Stimulated activated CD8-positive, alpha-beta memory T cell treated with anti-CD3 and anti-CD28 coated beads, Interleukin-4, amount 100 ng/mL, for 48 hours (primary cell): ENCODE data around the gene GCFC2.
"Not testable (repeated sequence)": the region's sequence is repeated elsewhere in the genome, so short reads cannot be mapped to it uniquely, and the experiment has no call there.

Experiments
- DNase-seq: peaks from one replicate; pipeline ENCODE4 v3.0.0-alpha.2; 2020

The GCFC2 gene

DNA sequence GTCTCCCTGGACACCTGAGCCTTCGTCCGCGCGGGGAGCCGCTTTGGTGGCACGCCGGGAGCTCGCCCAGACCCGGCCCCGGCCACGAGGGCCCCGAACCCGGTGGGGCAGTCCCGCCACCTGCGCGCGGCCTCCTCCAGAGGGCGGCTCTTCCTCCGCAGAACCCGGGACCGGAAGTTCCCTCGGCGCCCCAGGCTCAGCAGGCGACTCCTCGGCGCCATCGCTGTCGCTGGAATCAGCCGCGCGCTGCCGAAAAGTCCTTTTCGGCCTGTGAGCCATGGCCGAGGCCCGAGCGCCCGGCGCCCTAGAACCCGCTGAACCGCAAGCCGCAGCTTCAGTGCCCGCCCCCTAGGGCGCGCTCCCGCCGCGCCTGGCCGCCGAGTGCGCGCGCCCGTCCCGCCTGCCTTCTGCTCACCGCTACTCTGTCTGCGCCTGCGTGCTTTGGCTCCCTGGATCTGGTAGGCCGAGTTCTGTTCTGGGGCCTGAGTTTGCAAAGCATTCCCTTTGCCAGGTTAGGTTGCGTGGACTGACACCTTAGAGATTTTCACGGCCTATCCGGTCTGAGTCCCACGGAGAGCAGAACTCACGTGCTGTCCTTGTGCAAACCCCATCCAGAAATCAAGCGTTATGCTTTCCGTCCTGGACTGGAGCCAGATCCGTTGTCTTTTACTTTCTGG is at the start of gene GCFC2:
GCFC2 (minus strand) TSS at position 339 of the 677 bp plus-strand sequence; CDS start at position 279, 60 bp downstream.
- peak; percentile 90 for DNase-seq

DNA sequence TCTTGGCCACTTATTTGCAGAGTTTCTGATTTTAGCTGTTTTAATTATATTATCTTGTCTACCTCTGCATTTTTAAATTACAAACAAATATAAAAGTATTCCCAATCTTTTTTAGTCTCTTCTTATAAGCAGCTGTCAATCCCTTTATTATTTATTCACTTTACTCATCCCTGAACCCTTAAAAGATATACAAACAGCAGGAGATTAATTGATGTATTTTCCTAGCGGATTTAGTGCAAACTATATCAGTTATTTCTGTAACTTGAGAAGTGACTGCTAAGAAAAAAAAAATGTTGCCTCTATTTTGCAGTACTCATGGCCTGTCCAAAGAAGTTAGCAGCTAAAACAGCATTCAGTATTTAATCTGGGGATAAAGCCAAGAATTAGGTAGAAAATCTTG is 42.1 kb upstream of the GCFC2 start:
- DNase-seq: no peak

DNA sequence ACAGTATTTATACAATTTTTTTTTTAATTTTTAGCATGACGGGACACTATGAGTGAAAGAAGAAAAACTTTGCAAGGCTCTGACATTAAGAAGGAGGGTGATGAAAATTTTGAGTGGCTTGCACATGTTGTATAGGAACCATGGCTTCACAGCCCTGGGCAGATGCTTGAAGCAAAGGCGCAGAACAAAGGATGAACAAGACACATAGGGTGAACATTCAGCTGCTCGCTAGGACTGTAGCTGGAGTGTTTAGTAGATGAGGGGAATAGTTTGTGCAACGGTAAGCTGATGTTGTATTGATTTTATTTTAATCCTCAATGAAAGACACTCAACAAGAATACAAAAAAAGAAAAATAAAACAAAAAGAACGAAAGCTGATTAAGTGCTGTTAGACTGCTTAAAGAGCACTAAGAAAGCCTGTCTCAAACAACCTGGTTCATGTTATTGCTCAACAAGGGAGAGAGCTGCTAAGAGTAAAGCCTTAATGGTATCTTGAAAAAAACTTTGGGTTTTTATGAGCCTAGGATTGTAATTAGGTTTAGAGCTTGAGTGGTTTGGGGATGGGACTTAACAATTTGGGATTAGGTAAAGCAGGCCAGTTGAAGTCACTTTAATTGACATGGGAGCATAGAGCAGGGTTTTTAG is 41.2 kb upstream of the GCFC2 start:
- no peak for DNase-seq

DNA sequence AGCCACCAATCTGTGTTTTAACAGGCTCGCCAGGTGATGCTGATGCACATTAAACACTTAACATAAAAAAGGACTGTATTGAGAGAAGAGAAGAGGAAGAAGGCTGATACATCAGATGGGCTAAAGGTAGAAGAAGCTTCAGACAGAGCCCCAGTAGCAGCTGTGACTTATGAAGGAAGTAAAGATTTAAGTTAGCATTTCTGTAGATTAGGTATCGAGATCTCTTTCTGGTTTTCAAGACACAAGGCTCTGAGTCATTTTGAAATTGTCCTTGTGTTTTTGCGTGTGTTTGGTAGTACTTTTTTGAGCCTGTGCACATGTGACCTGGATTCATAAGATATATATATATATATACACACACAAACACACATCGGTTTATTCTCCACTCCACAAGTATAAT is 40.6 kb upstream of the GCFC2 start:
- no peak for DNase-seq

DNA sequence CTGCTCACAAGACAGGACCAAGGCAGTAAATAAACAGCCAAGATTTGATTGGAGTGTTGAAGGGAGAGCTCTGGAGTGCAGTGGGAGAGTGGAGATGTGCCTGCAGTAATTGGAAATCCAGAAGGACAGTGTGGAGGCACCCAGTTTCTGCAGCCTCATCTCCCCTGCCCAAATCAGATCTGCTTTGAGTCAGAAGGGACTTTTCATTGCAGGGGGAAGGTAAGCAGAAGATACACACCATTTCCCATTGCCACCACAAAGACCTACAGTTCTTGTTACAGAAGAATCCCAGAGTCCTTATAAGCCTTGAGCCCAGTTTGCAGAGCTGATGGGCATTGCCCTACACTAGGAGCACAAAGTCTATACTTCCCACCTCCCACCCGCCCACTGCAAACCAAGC is 27.2 kb upstream of the GCFC2 start:
- DNase-seq: no peak

DNA sequence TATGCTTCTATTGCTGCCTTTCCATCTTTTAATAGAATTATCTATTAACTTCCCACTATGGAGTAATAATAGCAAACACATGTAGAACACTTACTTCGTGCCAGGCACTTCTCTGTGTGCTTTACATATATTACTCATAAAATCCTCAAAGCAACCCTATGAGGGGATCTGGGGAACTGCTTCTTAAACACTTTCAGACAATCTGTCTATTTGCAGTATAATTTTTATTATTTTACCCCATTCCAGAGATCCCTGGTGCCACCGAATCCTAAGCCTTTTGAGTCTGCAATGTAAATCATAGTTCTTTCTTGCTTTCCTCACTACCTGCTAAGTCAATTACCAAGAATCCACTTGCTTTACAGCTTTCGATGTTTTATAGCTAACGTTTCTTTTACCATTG is 25.6 kb upstream of the GCFC2 start:
- DNase-seq: no peak

DNA sequence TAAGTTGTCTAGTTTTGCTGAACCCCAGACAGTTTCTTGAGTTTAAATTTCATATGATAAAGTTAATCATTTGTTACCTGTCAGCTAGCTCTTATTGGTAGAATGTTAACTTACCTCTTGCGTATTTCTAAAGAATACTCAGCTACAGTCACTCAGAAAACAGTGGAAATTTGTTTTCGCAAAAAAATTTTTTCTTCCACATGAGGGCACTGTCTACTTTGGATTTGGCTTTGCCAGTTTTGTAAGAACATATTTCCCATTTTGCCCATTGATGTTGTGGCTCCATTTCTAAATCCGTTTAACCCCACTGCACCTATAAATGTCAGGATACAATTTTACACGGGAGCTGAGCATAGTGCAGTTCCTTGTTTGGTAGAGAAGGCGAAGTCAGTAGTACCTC is 19.1 kb upstream of the GCFC2 start:
- no peak for DNase-seq

DNA sequence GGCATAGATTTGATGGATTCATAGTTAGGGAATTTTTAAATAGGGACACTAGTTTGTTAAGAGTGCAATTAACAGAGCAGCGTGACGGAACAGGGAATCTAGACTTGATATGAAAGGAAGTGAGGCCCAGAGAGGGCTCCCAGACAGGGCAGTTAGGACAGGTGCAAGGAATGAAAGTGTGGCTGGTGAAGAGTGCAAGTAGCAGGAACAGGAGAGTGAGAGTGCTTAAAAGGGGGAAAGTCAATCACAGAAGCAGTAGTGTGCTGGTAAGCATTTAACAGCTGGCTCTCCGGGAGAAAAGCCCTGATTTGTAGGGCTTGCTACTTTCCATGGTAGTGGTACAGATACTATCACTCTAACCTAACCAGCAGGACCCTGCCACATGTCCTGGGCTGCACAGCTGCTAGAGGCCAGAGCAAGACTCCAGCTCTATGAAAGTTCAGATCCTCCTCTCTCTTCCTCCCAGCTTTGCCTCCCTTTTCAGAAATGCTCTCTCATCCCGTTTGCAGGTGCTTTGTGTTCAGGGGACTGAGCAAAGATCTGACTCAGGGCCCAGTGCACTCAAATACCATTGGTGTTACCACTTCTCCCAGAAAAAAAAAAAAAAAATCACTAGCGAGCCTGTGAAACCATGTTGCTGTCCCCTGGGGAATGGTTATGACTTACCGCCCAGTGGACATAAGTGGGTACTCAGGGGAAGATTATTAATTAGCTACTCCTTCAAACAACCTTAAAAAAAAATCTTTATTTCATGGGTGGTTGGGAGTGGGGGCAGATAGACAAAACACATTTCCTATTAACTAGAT is 18.1 kb upstream of the GCFC2 start:
- DNase-seq: no peak

DNA sequence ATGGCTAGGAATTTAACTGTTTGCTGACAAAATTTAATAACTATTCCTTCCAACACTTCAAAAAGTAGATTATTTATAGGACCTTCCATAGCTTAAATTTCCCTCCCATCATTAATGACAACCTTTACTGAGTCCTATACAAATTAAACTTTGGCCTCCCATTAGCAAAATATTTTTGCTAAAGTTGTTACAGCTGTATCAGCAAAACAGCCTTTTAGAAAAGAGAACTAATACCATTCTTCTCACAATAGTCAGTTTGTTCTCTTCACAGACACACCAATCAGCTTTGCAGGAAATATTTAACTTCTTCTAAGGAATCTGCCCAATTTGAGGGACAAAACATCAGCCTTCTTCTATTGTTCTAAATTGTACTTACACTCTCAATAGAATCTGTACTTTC is 12.0 kb upstream of the GCFC2 start:
- no peak for DNase-seq

DNA sequence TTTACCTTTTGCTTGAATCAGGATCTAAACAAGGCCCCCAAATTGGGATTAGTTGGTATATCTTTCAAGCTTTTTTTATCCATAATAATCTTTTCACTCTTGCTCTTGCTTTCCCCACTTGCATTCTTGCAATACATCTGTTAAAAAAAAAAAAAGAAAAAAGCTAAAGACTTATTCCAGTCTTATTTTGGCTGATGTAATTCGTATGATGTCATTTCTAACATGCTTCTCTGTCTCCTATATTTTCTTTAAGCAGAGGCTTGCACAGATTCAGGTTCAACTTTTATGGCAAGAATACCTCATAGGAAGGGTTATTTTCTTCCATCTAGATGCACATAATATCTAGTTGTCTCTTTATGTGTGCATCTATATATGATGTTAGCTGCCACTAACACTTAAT is 9.8 kb upstream of the GCFC2 start:
- no peak for DNase-seq

DNA sequence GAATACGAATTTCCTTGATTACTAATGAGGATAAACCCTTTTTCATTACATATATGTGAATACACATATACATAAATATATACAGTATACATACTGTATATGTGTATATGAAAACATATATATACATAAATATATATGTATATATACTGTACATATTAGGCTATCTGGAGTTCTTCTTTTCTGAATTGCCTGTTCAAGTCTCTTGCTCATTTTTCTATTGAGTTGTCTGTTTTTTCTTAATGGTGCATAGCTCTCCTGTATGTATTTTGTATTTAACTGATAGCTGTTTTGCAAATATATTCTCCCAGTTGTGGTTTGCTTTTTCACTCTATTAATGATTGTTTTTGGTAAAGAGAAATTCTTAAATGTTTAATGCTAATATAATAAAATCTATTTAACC is 8.9 kb upstream of the GCFC2 start:
- DNase-seq: no peak

DNA sequence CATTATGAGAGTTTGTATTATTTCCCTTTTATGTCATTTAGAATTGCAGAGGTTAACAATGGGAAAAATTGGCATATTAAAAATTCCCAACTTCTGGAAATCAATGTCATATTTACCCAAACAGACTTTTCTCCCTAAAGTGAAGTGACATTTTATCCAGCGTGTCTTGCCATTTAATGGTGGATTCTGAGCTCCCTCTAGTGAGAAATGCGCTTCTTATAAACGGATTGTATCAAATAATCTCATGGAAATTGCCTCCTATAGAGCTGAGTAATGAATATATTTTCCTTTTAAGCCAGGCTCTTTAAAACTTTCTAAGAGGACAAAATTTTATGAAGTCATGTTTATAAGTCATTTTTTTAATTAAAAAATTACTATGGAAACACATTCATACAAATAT is 5.7 kb upstream of the GCFC2 start:
- DNase-seq: no peak

DNA sequence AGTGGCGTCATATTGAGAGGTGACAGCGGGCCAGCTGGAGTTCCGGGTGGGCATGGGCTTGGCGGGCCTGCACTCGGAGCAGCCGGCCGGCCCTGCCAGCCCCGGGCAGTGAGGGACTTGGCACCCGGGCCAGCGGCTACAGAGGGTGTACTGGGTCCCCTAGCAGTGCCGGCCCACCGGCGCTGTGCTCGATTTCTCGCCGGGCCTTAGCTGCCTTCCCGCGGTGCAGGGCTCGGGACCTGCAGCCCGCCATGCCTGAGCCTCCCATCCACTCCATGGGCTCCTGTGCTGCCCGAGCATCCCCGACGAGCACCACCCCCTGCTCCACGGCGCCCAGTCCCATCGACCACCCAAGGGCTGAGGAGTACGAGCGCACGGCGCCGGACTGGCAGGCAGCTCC is 875 bp upstream of the GCFC2 start:
- DNase-seq: not testable (repeated sequence)

DNA sequence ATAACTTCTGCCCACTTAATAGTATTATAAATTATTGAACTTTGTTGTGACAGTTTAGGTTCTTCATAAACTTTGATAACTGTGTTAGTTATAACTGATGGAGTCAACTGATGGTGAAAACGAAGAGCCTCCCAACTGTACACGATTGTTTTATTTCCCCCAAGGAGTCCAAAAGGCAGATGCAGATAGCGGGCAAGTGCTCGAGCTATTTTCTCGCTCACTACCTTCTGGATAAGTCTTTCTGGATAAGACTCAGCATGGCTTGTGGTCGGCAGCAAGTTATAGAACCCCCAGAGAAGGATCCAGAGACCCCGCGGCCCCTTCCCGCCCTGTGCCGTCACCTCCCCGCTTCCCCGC is 517 bp downstream of the GCFC2 start:
- DNase-seq: no peak

DNA sequence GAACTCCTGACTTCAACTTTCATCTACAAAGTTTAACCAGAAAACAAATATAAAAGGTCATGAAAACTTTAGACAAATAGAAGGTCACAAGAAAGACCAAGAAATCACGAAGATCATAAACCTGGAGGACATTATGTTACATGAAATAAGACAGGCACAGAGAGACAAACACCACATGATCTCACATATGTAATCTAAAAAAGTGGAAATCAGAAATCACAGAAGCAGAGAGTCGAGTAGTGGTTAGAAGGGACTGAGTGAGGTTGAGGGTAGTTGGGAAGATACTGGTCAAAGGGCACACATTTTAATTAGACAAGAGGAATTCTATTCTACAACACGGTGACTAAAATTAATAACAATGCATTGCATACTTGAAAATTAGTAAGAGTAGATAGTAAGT is 1.4 kb downstream of the GCFC2 start:
- no peak for DNase-seq

DNA sequence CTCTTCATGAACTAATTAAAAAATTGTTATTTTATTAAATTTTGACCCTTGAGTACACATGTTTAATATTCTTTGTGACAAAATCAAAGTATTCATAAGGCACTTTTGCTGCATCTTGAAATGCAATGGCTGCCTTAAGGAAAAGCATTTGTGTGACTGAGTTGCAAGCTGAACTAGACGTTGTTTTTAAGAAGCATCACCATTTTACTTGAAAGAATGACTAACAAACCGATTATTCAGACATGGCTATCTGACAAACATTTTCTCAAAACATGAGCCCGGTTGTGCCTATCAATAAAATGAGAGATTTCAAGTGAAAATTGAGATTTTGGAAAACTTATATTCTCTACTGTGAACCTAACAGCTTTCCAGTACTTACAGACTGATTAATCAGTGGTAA is 2.8 kb downstream of the GCFC2 start:
- no peak for DNase-seq

DNA sequence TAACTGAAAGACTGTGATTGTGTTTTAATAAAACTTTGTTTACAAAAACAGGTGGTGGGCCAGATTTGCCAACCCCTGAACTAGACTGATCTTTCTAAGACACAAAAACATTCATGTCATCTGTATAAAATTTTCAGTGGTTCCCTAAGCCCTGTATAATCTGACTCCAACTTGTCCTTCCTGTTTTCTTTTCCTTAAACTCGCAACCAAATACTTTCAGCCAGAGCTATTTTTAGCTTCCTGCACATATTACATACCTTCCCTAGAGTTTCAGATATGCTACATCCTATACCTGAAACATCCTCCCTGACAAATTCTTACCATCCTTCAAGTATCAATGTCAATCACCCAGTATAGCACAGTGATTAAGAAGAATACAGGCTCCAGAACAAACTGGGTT is 4.8 kb downstream of the GCFC2 start:
- DNase-seq: no peak

DNA sequence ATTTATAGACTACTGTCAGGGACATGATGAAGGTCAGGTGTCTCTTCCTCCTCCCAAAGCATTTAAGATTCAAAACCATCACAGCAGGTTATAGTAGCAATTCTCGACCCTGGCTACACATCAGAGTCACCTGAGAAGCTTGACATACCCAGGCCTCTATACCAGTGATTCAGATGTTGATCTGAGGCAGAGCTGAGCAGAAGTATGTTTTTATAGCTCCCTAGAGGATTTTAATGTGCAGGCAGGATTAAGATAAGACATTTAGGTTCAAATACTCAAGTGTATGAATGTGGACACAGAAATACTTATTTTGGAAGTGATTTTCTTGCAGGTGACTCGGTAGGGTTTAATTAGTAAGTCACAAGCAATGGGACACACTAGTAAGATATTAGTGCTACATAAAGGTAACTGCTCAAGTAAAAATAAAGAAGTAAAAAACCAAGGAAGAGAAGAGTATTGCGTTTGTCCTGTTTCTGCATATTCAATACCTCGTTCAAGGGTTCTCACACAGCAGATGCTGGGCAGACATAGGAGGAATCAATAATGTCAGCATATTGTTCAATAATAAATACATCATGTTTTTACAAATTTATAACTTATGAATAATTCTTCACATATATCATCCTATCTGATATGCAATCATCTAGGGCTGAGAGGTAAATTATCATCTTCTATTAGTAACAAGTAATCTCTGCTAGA is 7.0 kb downstream of the GCFC2 start:
- no peak for DNase-seq

DNA sequence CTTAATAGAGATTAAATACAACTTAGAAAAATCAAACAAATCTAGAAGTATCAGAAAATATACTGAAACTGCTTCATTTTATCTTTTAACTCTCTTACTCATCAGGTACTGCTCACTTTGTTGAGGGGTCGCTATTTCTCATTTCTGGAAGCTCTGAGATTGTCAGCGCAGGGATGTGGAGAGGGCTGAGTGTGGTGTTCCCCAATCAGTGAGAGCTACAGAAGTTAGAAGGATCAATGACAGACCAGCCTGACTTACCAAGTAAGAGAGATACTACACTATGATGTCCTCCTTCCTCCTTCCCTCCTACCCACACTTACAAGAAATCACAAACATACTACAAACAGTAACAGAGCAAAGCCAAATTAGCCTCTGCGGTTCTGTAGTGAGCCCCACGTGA is 8.1 kb downstream of the GCFC2 start:
- no peak for DNase-seq

DNA sequence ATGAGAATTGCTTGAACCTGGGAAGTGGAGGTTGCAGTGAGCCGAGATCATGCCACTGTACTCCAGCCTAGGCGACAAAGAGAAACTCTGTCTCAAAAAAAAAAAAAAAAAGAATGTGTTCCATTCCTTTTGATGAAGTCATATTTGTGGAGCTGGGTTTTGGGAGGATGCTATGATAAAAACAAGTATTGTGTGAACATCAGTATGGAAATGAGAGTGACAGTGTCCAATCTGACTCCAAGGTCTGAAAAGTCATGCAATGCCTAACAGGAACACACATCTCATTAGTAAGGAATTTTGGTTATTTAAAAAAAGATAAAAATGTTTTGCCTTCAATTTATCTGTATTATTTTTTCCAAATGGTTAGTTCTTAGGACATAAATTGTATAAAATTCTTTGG is 11.8 kb downstream of the GCFC2 start:
- no peak for DNase-seq

DNA sequence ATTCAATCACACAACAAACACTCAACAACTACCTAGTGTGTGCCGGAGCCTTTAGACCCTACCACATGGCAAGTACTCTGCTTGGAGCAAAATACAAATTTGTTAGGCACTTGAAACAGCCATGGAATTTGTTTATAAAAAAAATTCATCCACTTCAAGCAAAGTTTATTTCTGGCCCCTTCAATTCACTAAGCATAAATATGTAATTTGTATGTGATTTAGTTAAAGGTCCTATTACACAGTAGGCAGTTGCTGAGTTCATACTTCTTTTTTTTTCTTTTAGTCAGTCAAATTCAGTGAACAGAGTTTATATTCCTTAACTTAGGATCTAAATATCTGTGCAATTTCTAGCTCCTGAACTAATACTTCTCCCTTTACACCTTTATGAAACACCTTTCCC is 22.5 kb downstream of the GCFC2 start:
- no peak for DNase-seq

DNA sequence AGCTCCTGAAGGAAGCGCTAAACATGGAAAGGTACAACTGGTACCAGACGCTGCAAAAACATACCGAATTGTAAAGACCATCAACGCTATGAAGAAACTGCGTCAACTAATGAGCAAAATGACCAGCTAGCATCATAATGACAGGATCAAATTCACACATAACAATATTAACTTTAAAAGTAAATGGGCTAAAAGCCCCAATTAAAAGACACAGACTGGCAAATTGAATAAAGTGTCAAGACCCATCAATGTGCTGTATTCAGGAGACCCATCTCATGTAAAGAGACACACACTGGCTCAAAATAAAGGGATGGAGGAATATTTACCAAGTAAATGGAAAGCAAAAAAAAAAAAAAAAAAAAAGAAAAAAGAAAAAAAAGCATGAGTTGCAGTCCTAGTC is 27.3 kb downstream of the GCFC2 start:
- DNase-seq: not testable (repeated sequence)

DNA sequence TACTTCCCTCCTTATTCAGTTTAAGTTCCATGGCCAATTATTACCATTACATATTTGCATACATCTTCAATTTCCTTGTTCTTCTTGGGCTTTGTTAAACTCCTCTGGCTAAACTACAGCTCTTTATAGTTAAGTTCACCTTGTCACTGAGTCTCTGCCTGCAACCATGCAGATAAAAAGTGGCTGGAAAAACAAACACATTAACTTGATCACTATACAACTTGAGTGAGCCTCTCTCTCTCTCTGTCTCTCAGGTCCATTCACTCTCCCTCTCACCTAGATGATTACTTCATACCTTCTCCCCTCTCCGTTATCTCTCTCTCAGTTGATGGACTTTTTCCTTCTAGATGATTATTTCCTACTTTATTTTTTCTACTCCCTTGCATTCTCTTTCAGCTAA is 30.3 kb downstream of the GCFC2 start:
- DNase-seq: no peak

DNA sequence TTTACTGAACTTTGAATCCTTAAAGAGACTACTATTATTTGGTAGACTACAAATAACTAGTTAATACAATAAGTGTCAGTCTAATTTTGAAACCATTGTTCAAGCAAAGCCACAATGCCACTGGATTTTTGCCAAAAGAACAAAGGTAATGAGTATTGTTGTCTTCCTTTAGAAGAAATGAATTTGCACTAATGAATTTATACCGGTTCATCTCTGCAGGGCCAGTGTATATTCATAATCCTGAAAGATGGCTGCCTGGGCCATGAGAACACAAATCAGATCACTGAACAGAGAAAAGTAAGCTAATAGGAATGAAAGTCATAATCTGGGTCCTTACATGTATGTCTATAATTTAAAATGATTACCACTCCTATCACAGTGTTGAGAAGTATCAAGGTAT is 31.2 kb downstream of the GCFC2 start:
- DNase-seq: no peak
